Loucy (cell line): Measurements from ENCODE around the gene SLCO2B1.

Experiments
- H2AFZ ChIP-seq: fragments of 200-600 bp; sonication (generic); 2 replicates; pipeline ENCODE4 v1.6.0; 2016; ENCODE audit warnings: antibody characterized with exemption, mild to moderate bottlenecking, low read length, moderate library complexity
- H3F3A ChIP-seq: fragments of 200-600 bp; 2 replicates; pipeline ENCODE4 v1.6.0; 2016; ENCODE audit warnings: antibody characterized with exemption, low read depth, mild to moderate bottlenecking
- H3K27me3 ChIP-seq: fragments of 200-600 bp; sonication (generic); 2 replicates; pipeline ENCODE4 v1.6.1; 2014; ENCODE audit warnings: low read length, mild to moderate bottlenecking; ENCODE audit not compliant: insufficient read depth, poor library complexity, severe bottlenecking
- H3K36me3 ChIP-seq: fragments of 200-600 bp; sonication (generic); 2 replicates; pipeline ENCODE4 v1.6.1; 2016; ENCODE audit warnings: low read length; ENCODE audit not compliant: insufficient read depth
- H3K4me1 ChIP-seq: fragments of 200-600 bp; sonication (generic); 2 replicates; pipeline ENCODE4 v1.5.1; 2014; ENCODE audit warnings: low read length, mild to moderate bottlenecking; ENCODE audit not compliant: insufficient read depth, poor library complexity, severe bottlenecking
- H3K4me2 ChIP-seq: fragments of 200-600 bp; sonication (generic); 2 replicates; pipeline ENCODE4 v1.6.0; 2014; ENCODE audit warnings: antibody characterized with exemption, low read length, low read depth, mild to moderate bottlenecking; ENCODE audit not compliant: poor library complexity, severe bottlenecking
- H3K4me3 ChIP-seq: fragments of 200-600 bp; sonication (generic); 2 replicates; pipeline ENCODE4 v1.5.1; 2014; ENCODE audit warnings: low read length, mild to moderate bottlenecking, mixed read lengths; ENCODE audit not compliant: poor library complexity, severe bottlenecking
- H3K79me2 ChIP-seq: fragments of 200-600 bp; sonication (generic); 2 replicates; pipeline ENCODE4 v1.6.1; 2014; ENCODE audit warnings: low read length; ENCODE audit not compliant: insufficient read depth
- H3K9ac ChIP-seq: fragments of 200-600 bp; sonication (generic); 2 replicates; pipeline ENCODE4 v1.6.0; 2014; ENCODE audit warnings: mild to moderate bottlenecking, low read depth, low read length, moderate library complexity; ENCODE audit not compliant: poor library complexity, severe bottlenecking
- H3K9me2 ChIP-seq: fragments of 200-600 bp; sonication (generic); replicated peaks from 2 replicates; pipeline ENCODE4 v1.6.1; 2016; ENCODE audit warnings: low read depth, low read length, mixed read lengths
- H3K9me3 ChIP-seq: fragments of 200-600 bp; sonication (generic); 2 replicates; pipeline ENCODE4 v1.6.1; 2014; ENCODE audit warnings: mild to moderate bottlenecking, antibody characterized with exemption, low read length, low read depth; ENCODE audit not compliant: insufficient read depth
- H4K20me1 ChIP-seq: fragments of 200-600 bp; sonication (generic); 2 replicates; pipeline ENCODE4 v1.6.0; 2014; ENCODE audit warnings: antibody characterized with exemption, low read length, mild to moderate bottlenecking; ENCODE audit not compliant: insufficient read depth, poor library complexity, severe bottlenecking
- EZH2phosphoT487 ChIP-seq: fragments of 200-600 bp; IDR thresholded peaks from 2 replicates; pipeline ENCODE4 v1.6.1; 2018; ENCODE audit warnings: antibody characterized with exemption, mild to moderate bottlenecking, moderate library complexity, borderline replicate concordance
- TF ChIP-seq, protein P1 (sequence below): fragments of 200-600 bp; sonication (generic); conservative IDR thresholded peaks from 2 replicates; pipeline ENCODE4 v1.5.1; 2014; ENCODE audit warnings: mild to moderate bottlenecking, antibody characterized with exemption, low read length

SLCO2B1 gene

DNA sequence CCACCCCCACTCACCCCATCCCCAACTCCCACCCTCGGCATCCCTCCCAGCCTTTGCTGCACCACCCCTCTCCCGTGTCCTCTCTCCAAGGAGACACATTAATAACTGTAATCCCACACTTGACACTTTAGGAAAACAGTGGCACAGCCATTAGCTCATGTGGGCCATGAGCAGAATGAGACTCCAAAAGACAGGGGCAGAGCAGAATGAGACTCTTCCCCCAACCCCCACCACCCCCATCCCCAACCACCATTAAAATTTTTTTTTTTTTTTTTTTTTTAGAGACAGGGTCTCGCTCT, 6.2 kb upstream of the SLCO2B1 start:
- TF ChIP-seq EZH2phosphoT487, result no peak
- TF ChIP-seq, protein P1, sequence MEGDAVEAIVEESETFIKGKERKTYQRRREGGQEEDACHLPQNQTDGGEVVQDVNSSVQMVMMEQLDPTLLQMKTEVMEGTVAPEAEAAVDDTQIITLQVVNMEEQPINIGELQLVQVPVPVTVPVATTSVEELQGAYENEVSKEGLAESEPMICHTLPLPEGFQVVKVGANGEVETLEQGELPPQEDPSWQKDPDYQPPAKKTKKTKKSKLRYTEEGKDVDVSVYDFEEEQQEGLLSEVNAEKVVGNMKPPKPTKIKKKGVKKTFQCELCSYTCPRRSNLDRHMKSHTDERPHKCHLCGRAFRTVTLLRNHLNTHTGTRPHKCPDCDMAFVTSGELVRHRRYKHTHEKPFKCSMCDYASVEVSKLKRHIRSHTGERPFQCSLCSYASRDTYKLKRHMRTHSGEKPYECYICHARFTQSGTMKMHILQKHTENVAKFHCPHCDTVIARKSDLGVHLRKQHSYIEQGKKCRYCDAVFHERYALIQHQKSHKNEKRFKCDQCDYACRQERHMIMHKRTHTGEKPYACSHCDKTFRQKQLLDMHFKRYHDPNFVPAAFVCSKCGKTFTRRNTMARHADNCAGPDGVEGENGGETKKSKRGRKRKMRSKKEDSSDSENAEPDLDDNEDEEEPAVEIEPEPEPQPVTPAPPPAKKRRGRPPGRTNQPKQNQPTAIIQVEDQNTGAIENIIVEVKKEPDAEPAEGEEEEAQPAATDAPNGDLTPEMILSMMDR, result no peak
- H3K9me3 ChIP-seq, result no peaks in the 10 kb centered on the region
- no peaks in the 10 kb centered on the region for H3K36me3 ChIP-seq
- no peak overlapping the region for H3K4me3 ChIP-seq
- peaks cover 18% of the 10 kb centered on the region for H3K4me1 ChIP-seq
- no peaks in the 10 kb centered on the region for H4K20me1 ChIP-seq
- no peak overlapping the region for H3K4me2 ChIP-seq
- H3K79me2 ChIP-seq, result no peaks in the 10 kb centered on the region
- no peaks in the 10 kb centered on the region for H3K27me3 ChIP-seq
- H3K9me2 ChIP-seq, result no peaks in the 10 kb centered on the region
- peaks cover 5% of the 10 kb centered on the region; the same call in 1 of the 2 replicates for H3F3A ChIP-seq
- H3K9ac ChIP-seq, result no peak overlapping the region
- H2AFZ ChIP-seq, result no peak overlapping the region

DNA sequence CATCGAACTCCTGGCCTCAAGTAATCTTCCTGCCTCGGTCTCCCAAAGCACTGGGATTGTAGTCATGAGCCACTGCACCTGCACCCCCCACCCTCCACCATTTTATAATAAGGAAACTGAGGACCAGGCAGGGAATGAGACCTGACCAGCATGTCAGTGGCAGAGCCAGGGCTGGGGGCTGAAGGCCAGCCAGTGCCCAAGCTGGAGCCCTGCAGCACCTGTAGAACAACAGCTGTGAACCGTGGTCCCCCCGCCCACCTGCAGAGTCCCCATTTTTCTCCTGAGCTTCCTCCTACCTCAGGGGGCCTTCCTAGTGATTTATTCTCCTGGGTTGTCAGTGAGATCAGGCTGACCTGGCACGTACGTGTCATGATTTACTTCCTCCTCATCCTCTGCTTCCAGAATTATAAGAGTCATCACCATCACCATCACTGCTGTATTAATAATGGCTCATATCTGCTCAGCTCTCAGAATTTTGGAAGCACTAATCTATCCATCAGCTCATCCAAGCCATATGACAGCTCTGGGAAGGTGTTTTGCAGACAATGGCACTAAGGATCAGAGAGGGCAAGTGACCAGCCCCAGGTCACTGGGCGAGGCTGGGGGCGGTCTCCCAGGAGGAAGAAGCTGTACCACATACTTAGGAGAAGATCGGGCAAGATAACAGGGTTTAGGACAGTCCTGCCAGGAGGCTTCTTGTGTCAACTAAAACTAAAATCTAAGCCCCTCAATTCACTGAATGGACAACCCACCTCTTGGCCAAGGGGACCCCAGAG, 5.5 kb upstream of the SLCO2B1 start:
- Histone ChIP-seq H3F3A (peaks cover 5% of the 10 kb centered on the region; the same call in 1 of the 2 replicates), H3K9ac (no peak overlapping the region), H3K9me3 (no peaks in the 10 kb centered on the region), H3K27me3 (no peaks in the 10 kb centered on the region), H3K36me3 (no peaks in the 10 kb centered on the region), H3K4me1 (peaks cover 18% of the 10 kb centered on the region), H3K9me2 (no peaks in the 10 kb centered on the region), H2AFZ (no peak overlapping the region), H3K79me2 (no peaks in the 10 kb centered on the region), H3K4me2 (no peak overlapping the region), H3K4me3 (no peak overlapping the region), H4K20me1 (no peaks in the 10 kb centered on the region)
- TF ChIP-seq EZH2phosphoT487, result no peak

DNA sequence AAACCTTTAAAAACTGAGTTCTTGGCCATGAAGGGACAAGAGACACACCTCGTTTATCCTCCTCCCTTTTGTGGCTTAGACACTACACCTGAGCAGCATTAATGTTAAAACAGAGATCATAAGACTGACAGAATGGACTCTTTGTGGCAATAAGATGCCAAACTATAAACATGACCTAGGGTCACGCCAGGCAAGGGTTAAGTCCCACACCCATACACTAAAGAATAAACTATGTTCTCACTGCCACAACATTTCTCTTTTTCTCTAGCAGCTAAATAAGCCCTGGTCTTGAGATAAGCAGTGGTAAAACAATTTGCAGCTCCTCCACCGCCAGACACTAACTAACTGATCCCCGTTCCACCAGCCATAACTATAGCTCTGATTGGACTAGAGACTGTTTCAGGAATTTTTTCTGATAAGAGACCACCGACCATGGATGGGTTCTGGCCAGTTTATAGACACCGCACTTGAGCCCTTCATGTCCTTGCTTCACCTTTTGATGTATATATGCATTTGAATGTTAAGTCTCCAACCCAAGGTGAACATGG, 4.9 kb upstream of the SLCO2B1 start:
- H3K36me3 ChIP-seq, result no peaks in the 10 kb centered on the region

More for the DNA sequence above, 4.9 kb upstream of the SLCO2B1 start:
- Histone ChIP-seq H3K9ac (no peak overlapping the region), H3F3A (peaks cover 5% of the 10 kb centered on the region; the same call in 1 of the 2 replicates), H4K20me1 (no peaks in the 10 kb centered on the region), H3K4me2 (no peak overlapping the region), H3K79me2 (no peaks in the 10 kb centered on the region), H3K9me2 (no peaks in the 10 kb centered on the region), H2AFZ (no peak overlapping the region), H3K27me3 (no peaks in the 10 kb centered on the region), H3K9me3 (no peaks in the 10 kb centered on the region), H3K4me1 (peaks cover 18% of the 10 kb centered on the region), H3K4me3 (no peak overlapping the region)
- TF ChIP-seq, protein P1, result no peak
- TF ChIP-seq EZH2phosphoT487, result no peak
